PC-9 (cell line): Measurements from ENCODE around the gene ALDH6A1. TPM values are rescaled to one million over a fixed set of nuclear protein-coding genes. Genes with fewer than 3 reads are reported as not detected.

Source experiments
- BruUV-seq: library from RNA; stranded (reverse); fragments of 400-500 nt; replicated peaks from 2 replicates; lab custom pipeline; 2021; lab: Mats Ljungman, UMichigan
- CTCF ChIA-PET: fragments of 300-600 bp; sonication (Branson Sonifier 250); formaldehyde crosslinking; loops from one replicate; lab custom pipeline; 2022; ENCODE audit warnings: antibody characterized with exemption; lab: Charles Lee
- POLR2A ChIA-PET: fragments of 300-600 bp; sonication (Branson Sonifier 250); formaldehyde crosslinking; loops from one replicate; lab custom pipeline; 2022; ENCODE audit warnings: antibody characterized with exemption; ENCODE audit not compliant: unreplicated experiment; lab: Charles Lee
- DNase-seq, 2 experiments: peaks; one replicate each; pipeline versions ENCODE4 v3.0.0 to v3.0.0-alpha.2; 2015 to 2022; ENCODE audit warnings: mixed read lengths in 1 of 2
- H2AFZ ChIP-seq: fragments of 200-600 bp; sonication (generic); 2 replicates; pipeline ENCODE4 v1.8.1; 2017; ENCODE audit warnings: antibody characterized with exemption
- H3F3A ChIP-seq: fragments of 200-600 bp; sonication (generic); 2 replicates; pipeline ENCODE4 v1.8.1; 2017; ENCODE audit warnings: antibody characterized with exemption, mild to moderate bottlenecking, low read depth; ENCODE audit not compliant: insufficient read depth
- H3K27ac ChIP-seq: fragments of 200-600 bp; sonication (generic); 2 replicates; pipeline ENCODE4 v1.6.1; 2016; ENCODE audit warnings: mixed run types
- H3K27me3 ChIP-seq: fragments of 200-600 bp; sonication (generic); 2 replicates; pipeline ENCODE4 v1.6.1; 2016; ENCODE audit warnings: low read depth, mixed run types; ENCODE audit not compliant: insufficient read depth
- H3K36me3 ChIP-seq: fragments of 200-600 bp; sonication (generic); 2 replicates; pipeline ENCODE4 v1.6.1; 2016; ENCODE audit warnings: low read depth, mixed run types
- H3K4me1 ChIP-seq: fragments of 200-600 bp; sonication (generic); replicated peaks from 2 replicates; pipeline ENCODE4 v1.6.1; 2016; ENCODE audit warnings: mixed run types; ENCODE audit not compliant: insufficient read depth
- H3K4me2 ChIP-seq: fragments of 200-600 bp; sonication (generic); 2 replicates; pipeline ENCODE4 v1.6.1; 2017; ENCODE audit warnings: mixed run types
- H3K4me3 ChIP-seq: fragments of 200-600 bp; sonication (generic); 2 replicates; pipeline ENCODE4 v1.6.1; 2016; ENCODE audit warnings: mixed run types
- H3K79me2 ChIP-seq: fragments of 200-600 bp; sonication (generic); 2 replicates; pipeline ENCODE4 v1.6.1; 2017; ENCODE audit warnings: low read depth, mixed run types
- H3K9me2 ChIP-seq: fragments of 200-600 bp; sonication (generic); 2 replicates; pipeline ENCODE4 v1.8.1; 2017; ENCODE audit warnings: mild to moderate bottlenecking; ENCODE audit not compliant: insufficient read depth
- H3K9me3 ChIP-seq: fragments of 200-600 bp; sonication (generic); 2 replicates; pipeline ENCODE4 v1.8.1; 2016; ENCODE audit warnings: low read depth; ENCODE audit not compliant: insufficient read depth
- H4K20me1 ChIP-seq: fragments of 200-600 bp; sonication (generic); 2 replicates; pipeline ENCODE4 v1.8.1; 2017; ENCODE audit not compliant: insufficient read depth
- CTCF ChIP-seq: fragments of 200-600 bp; sonication (generic); conservative IDR thresholded peaks from 2 replicates; pipeline ENCODE4 v1.6.1; 2017; ENCODE audit warnings: mixed run types, antibody characterized with exemption, mild to moderate bottlenecking, moderate library complexity
- EZH2 ChIP-seq: fragments of 200-600 bp; sonication (generic); IDR thresholded peaks from 2 replicates; pipeline ENCODE4 v1.8.0; 2017; ENCODE audit warnings: antibody characterized with exemption, low read depth
- intact Hi-C: fragments of 100-400 bp; cut with micrococcal nuclease; formaldehyde crosslinking; loops from one replicate; pipeline ENCODE4 v1.10.0; 2022; ENCODE audit not compliant: unreplicated experiment
- total RNA-seq: library from RNA; stranded (reverse); gene quantifications from 2 replicates; pipeline ENCODE4 v1.2.3, GENCODE V29; 2021

Gene ALDH6A1
- total RNA-seq, 1 experiment from 2014 or later, result 54.5 TPM

- ChIA-PET CTCF (no interaction called here), POLR2A (no interaction called here)
- Histone ChIP-seq H3K4me3 (no peak overlapping the region), H3K9me3 (no peaks in the 10 kb centered on the region), H3K27me3 (no peaks in the 10 kb centered on the region), H3K36me3 (no peaks in the 10 kb centered on the region), H3K4me1 (no peaks in the 10 kb centered on the region), H3K4me2 (no peak overlapping the region), H3F3A (no peaks in the 10 kb centered on the region), H4K20me1 (0 out of 2 replicates have a peak, but pooled peaks cover 4% of the 10 kb centered on the region), H3K27ac (no peak overlapping the region), H3K9me2 (no peaks in the 10 kb centered on the region), H3K79me2 (no peaks in the 10 kb centered on the region), H2AFZ (no peak overlapping the region)
- BruUV-seq, result no TSS peak
- no peak for DNase-seq
- intact Hi-C loops, result no loop called here
- TF ChIP-seq CTCF (no peak), EZH2 (no peak)
These were observed 25.1 kb upstream of the ALDH6A1 start for GRCh38 chr14:74109369-74109768.

DNA sequence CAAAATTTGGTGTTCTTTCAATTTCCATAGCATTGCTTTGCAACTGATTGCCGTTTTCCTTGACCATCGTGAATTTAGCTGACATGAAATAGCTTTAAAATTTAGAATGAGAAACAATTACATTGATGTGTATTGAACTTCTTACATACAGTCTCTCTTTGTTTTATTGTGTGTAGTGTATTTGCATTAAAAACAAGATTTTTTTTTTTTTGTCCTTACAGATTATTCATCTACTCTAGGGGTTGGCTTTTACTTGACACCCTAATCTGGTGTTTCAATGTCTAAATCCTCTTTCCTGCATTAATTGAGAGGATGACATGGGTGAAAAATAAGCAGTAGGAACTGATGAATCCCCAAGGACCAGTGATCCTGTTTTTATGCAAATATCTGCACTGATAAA lies 21.1 kb upstream of the ALDH6A1 start:
- no peak for DNase-seq
- H3K79me2 ChIP-seq, result no peaks in the 10 kb centered on the region
- TF ChIP-seq EZH2 (no peak), CTCF (no peak)
- no peak overlapping the region for H3K4me2 ChIP-seq
- H3F3A ChIP-seq, result no peaks in the 10 kb centered on the region
- H3K4me1 ChIP-seq, result no peaks in the 10 kb centered on the region
- H2AFZ ChIP-seq, result no peak overlapping the region
- H3K9me3 ChIP-seq, result no peaks in the 10 kb centered on the region
- no peaks in the 10 kb centered on the region for H3K9me2 ChIP-seq
- no TSS peak for BruUV-seq
- no peak overlapping the region for H3K27ac ChIP-seq
- H4K20me1 ChIP-seq, result 0 out of 2 replicates have a peak, but pooled peaks cover 4% of the 10 kb centered on the region
- H3K4me3 ChIP-seq, result no peak overlapping the region
- CTCF ChIA-PET, result no interaction called here
- 0 out of 2 replicates have a peak, but pooled peaks cover 5% of the 10 kb centered on the region for H3K36me3 ChIP-seq
- intact Hi-C loops, result no loop called here
- POLR2A ChIA-PET, result no interaction called here
- H3K27me3 ChIP-seq, result no peaks in the 10 kb centered on the region

DNA sequence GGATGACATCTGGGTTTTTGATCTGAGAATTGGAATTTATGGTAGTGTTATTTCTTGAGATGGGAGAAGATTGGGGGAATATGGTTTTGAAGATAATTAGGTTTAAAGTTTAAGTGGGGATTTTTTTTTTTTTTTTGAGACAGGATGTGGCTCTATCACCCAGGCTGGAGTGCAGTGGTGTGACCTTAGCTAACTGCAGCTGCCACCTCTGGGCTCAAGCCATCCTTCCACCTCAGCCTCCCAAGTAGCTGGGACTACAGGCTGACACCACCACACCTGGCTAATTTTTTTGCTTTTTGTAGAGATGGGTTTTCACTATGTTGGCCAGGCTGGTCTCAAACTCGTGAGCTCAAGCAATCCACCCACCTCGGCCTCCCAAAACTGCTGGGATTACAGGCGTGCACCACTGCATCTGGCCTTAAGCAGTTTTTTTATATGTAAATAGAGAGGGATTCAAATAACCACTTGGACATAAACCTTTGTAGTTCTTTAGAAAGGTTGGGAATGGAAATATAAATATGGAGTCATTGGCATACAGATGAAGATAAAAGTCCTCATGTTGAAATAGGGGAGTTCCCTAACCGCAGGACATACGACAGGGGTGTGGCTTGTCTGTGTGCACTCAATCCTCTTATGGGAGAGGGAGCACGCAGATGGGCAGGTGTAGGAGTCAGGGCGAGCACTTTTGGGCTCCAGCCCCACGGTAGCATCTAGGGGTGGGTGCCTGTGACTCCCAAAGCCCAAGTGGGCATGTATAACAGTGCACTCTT lies 5.2 kb upstream of the ALDH6A1 start:
- no TSS peak for BruUV-seq
- DNase-seq, result no peak
- H3K4me2 ChIP-seq, result no peak overlapping the region
- H4K20me1 ChIP-seq, result no peaks in the 10 kb centered on the region
- no peaks in the 10 kb centered on the region for H3K9me2 ChIP-seq
- H3K79me2 ChIP-seq, result peaks cover 19% of the 10 kb centered on the region
- peaks cover 11% of the 10 kb centered on the region for H3K4me1 ChIP-seq
- ChIA-PET CTCF (interaction anchor here (0.6 kb wide), 1 partner anchor 27 kb away, joined by 17 read pairs; no protein-coding TSS in a partner anchor), POLR2A (interaction anchor here (0.6 kb wide), 1 partner anchor 1063 kb away, joined by 29 read pairs; the partner anchor contains the start of gene ZFYVE1)
- no peak overlapping the region for H3K27ac ChIP-seq
- H3K4me3 ChIP-seq, result no peak overlapping the region
- intact Hi-C loops, result no loop called here
- TF ChIP-seq EZH2, result no peak
- no peak for TF ChIP-seq CTCF
- H3K27me3 ChIP-seq, result no peaks in the 10 kb centered on the region
- H3K36me3 ChIP-seq, result no peaks in the 10 kb centered on the region
- no peaks in the 10 kb centered on the region for H3K9me3 ChIP-seq
- no peaks in the 10 kb centered on the region; the same call in 1 of the 2 replicates for H3F3A ChIP-seq
- H2AFZ ChIP-seq, result no peak overlapping the region
